Measurements from ENCODE around the gene PLBD2. TPM values are rescaled to one million over a fixed set of nuclear protein-coding genes. Genes with fewer than 3 reads are reported as not detected.

The PLBD2 gene
- total RNA-seq, 1 donor from 2014 or later, result 30.8 TPM

GRCh38 chr12:113416091-113416754, 57.8 kb downstream of the PLBD2 start:
- DNase-seq (ENCODE audit: low read depth), result peak; percentile 16

GRCh38 chr12:113418213-113418879, 60.0 kb downstream of the PLBD2 start:
- no peak for DNase-seq (ENCODE audit: low read depth)

- DNase-seq (ENCODE audit: low read depth), result no peak
Measured at GRCh38 chr12:113420996-113421595, 62.7 kb downstream of the PLBD2 start.

GRCh38 chr12:113422030-113422885, 63.9 kb downstream of the PLBD2 start, which contains the start of gene SDSL:
Gene SDSL (plus strand): TSS chr12:113422380. CDS start chr12:113427983, 5,603 bp downstream.
- peak; percentile 85 for DNase-seq (ENCODE audit: low read depth)

- DNase-seq (ENCODE audit: low read depth), result no peak
Measured at GRCh38 chr12:113422886-113423669, 64.7 kb downstream of the PLBD2 start.

GRCh38 chr12:113424456-113424855, 66.1 kb downstream of the PLBD2 start:
- DNase-seq (ENCODE audit: low read depth), result no peak

GRCh38 chr12:113424915-113425823, 66.8 kb downstream of the PLBD2 start:
- peak; percentile 61 for DNase-seq (ENCODE audit: low read depth)

GRCh38 chr12:113425960-113426453, 67.6 kb downstream of the PLBD2 start:
- DNase-seq (ENCODE audit: low read depth), result no peak

- no peak for DNase-seq (ENCODE audit: low read depth)
Measured at GRCh38 chr12:113427882-113428281, 69.5 kb downstream of the PLBD2 start.

GRCh38 chr12:113428482-113428881, 70.1 kb downstream of the PLBD2 start:
- DNase-seq (ENCODE audit: low read depth), result no peak

GRCh38 chr12:113432986-113433385, 74.6 kb downstream of the PLBD2 start:
- no peak for DNase-seq (ENCODE audit: low read depth)

- no peak for DNase-seq (ENCODE audit: low read depth)
Measured at GRCh38 chr12:113435367-113435766, 77.0 kb downstream of the PLBD2 start.

- DNase-seq (ENCODE audit: low read depth), result no peak
Measured at GRCh38 chr12:113436586-113436985, 78.2 kb downstream of the PLBD2 start.

GRCh38 chr12:113436993-113437728, 78.8 kb downstream of the PLBD2 start:
- no peak for DNase-seq (ENCODE audit: low read depth)

- DNase-seq (ENCODE audit: low read depth), result no peak
Measured at GRCh38 chr12:113437729-113438100, 79.3 kb downstream of the PLBD2 start.

- DNase-seq (ENCODE audit: low read depth), result no peak
Measured at GRCh38 chr12:113438523-113439300, 80.3 kb downstream of the PLBD2 start.

- no peak for DNase-seq (ENCODE audit: low read depth)
Measured at GRCh38 chr12:113439301-113439597, 80.9 kb downstream of the PLBD2 start.

- DNase-seq (ENCODE audit: low read depth), result peak; percentile 48
Measured at GRCh38 chr12:113439606-113440030, 81.2 kb downstream of the PLBD2 start.

All from myocyte (in vitro differentiated cells).